SK-N-SH (cell line): ENCODE results near the gene MFSD8.
"Not testable (repeated sequence)": the region's sequence is repeated elsewhere in the genome, so short reads cannot be mapped to it uniquely, and the experiment has no call there.

Source experiments
- SMC3 ChIP-seq: IDR thresholded peaks from 2 replicates; pipeline ENCODE4 v1.6.1; 2012; ENCODE audit warnings: low read depth, low read length, improper control_type of control experiment
- TAF1 ChIP-seq: IDR thresholded peaks from 2 replicates; pipeline ENCODE4 v1.6.1; 2012; ENCODE audit warnings: low read depth, mild to moderate bottlenecking, low read length, moderate library complexity, borderline replicate concordance
- TF ChIP-seq, protein P1 (sequence below): fragments of 200-600 bp; sonication (generic); IDR thresholded peaks from 2 replicates; pipeline ENCODE4 v1.6.1; 2017; ENCODE audit warnings: antibody characterized with exemption, mild to moderate bottlenecking, moderate library complexity

DNA sequence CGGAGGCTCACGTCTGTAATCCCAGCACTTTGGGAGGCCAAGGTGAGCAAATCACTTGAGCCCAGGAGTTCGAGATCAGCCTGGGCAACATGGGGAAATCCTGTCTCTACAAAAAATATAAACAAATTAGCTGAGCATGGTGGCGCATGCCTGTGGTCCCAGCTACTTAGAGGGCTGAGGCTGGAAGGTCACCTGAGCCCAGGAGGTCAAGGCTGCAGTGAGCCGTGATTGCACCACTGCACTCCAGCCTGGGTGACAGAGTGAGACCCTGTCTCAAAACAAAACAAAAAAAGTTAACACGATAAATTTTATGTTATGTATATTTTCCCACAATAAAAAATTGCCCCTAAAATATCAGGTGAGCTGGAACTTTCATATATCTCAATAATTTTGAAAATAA, 33.1 kb downstream of the MFSD8 start:
- TF ChIP-seq, protein P1, sequence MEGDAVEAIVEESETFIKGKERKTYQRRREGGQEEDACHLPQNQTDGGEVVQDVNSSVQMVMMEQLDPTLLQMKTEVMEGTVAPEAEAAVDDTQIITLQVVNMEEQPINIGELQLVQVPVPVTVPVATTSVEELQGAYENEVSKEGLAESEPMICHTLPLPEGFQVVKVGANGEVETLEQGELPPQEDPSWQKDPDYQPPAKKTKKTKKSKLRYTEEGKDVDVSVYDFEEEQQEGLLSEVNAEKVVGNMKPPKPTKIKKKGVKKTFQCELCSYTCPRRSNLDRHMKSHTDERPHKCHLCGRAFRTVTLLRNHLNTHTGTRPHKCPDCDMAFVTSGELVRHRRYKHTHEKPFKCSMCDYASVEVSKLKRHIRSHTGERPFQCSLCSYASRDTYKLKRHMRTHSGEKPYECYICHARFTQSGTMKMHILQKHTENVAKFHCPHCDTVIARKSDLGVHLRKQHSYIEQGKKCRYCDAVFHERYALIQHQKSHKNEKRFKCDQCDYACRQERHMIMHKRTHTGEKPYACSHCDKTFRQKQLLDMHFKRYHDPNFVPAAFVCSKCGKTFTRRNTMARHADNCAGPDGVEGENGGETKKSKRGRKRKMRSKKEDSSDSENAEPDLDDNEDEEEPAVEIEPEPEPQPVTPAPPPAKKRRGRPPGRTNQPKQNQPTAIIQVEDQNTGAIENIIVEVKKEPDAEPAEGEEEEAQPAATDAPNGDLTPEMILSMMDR, result not testable (repeated sequence)
- TF ChIP-seq SMC3, TAF1: not testable (repeated sequence)
